GM06990 (cell line): Measurements from ENCODE around the gene ASF1A.
"Not testable (repeated sequence)": the region's sequence is repeated elsewhere in the genome, so short reads cannot be mapped to it uniquely, and the experiment has no call there.

ENCODE experiments used
- DNase-seq: peaks from one replicate; pipeline ENCODE4 v3.0.0-alpha.2; 2011; ENCODE audit not compliant: insufficient read length; ENCODE audit errors: extremely low read depth
- H3K27me3 ChIP-seq: replicated peaks from 2 replicates; pipeline ENCODE4 v1.6.0; 2011; ENCODE audit warnings: low read length; ENCODE audit not compliant: control insufficient read depth, insufficient read depth
- H3K36me3 ChIP-seq: 2 replicates; pipeline ENCODE4 v1.5.1; 2011; ENCODE audit warnings: low read length; ENCODE audit not compliant: control insufficient read depth, insufficient read depth
- H3K4me3 ChIP-seq: replicated peaks from 2 replicates; pipeline ENCODE4 v1.5.1; 2011; ENCODE audit warnings: low read depth, mild to moderate bottlenecking, control low read depth, low read length
- TF ChIP-seq, protein P1 (sequence below): IDR thresholded peaks from 2 replicates; pipeline ENCODE4 v1.5.1; 2011; ENCODE audit warnings: low read length, control low read depth, mild to moderate bottlenecking, inconsistent platforms; ENCODE audit not compliant: insufficient read depth, poor library complexity, severe bottlenecking

Gene ASF1A

DNA sequence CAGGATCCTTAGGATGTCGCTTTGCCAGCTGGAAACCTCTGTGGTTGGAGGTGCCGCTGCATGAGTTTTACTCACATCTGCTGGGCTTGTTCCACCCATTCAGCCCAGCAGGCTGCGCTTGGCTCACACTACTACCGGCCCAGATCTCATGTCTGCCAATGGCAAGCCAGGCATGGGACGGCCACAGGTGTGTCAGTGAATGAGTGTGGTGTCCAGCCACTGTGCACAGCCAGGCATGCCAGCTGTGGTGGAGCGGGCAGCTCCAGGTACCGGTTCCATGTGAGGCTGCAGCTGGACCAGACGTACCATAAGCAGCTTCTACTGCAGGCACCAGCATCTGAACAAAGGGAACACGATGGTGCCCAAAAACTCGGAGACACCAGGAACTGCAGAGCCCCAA lies 33.1 kb upstream of the ASF1A start:
- H3K27me3 ChIP-seq: no peaks in the 10 kb centered on the region
- no peak for DNase-seq
- TF ChIP-seq, protein P1, sequence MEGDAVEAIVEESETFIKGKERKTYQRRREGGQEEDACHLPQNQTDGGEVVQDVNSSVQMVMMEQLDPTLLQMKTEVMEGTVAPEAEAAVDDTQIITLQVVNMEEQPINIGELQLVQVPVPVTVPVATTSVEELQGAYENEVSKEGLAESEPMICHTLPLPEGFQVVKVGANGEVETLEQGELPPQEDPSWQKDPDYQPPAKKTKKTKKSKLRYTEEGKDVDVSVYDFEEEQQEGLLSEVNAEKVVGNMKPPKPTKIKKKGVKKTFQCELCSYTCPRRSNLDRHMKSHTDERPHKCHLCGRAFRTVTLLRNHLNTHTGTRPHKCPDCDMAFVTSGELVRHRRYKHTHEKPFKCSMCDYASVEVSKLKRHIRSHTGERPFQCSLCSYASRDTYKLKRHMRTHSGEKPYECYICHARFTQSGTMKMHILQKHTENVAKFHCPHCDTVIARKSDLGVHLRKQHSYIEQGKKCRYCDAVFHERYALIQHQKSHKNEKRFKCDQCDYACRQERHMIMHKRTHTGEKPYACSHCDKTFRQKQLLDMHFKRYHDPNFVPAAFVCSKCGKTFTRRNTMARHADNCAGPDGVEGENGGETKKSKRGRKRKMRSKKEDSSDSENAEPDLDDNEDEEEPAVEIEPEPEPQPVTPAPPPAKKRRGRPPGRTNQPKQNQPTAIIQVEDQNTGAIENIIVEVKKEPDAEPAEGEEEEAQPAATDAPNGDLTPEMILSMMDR: no peak
- no peak overlapping the region for H3K4me3 ChIP-seq
- H3K36me3 ChIP-seq: no peaks in the 10 kb centered on the region

DNA sequence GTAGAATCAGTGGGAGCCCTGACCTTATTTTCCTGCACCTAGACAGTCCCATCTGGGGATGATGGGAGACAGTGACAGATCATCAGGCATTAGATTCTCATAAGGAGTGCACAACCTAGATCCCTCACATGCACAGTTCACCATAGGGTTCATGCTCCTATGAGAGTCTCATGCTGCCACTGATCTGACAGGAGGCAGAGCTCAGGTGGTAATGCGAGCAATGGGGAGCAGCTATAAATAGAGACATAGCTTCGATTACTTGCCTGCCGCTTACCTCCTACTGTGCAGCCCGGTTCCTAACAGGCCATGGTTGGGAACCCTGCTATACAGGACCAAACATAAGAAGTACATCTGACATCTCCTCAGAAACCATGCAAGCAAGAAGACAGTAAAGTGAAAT lies 31.5 kb upstream of the ASF1A start:
- no peak overlapping the region for H3K4me3 ChIP-seq
- H3K27me3 ChIP-seq: no peaks in the 10 kb centered on the region
- DNase-seq: no peak
- TF ChIP-seq, protein P1: no peak
- no peaks in the 10 kb centered on the region for H3K36me3 ChIP-seq

DNA sequence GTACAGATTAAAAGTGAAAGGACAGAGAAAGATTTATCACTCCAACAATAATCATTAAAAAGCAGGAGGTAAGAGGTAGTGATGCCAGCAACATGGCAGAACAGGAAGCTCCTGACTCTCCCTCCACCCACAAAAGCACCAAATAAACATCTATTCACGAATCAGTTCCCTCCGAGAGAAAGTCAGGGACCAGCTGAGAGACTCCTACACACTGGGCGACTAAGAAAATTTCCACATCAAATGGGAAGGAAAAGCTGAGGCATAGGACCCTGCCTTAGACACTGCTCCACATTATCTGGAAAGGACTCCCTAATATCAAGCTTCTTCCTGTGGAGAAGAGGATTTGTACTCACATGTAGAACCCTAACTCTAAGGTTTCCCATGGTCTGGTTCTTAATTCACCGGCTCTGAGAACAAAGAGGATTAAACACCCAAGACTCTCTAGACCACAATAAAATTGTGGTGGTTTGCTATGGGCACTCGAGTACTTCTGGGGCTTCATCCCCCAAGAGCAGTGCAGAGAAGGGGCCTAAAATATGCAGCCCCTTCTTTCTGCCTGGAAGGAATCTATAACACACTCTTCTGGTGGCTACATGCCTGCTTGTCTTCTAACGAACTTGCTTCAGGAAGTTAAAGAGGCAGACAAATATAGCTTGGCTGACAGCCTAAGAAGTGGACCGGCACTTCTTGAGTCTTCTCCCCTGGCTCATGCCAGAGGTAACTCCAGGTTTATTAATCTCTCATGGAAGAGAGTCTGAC lies 29.4 kb upstream of the ASF1A start:
- no peak for DNase-seq
- no peak overlapping the region for H3K4me3 ChIP-seq
- H3K36me3 ChIP-seq: no peaks in the 10 kb centered on the region
- TF ChIP-seq, protein P1: no peak
- no peaks in the 10 kb centered on the region for H3K27me3 ChIP-seq

DNA sequence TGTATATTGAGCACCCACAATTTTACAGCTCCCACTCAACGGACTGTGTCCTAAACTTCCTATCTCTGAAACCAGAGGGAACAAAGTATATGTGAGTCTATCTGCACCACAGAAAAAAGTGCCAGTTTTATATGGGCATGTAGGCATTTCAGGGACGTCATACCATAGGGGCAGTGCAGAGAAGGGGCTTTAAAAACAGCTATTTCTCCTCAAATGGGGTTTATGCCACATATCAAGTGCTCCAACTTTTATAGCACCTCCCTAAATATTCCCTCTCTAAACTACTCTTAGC lies 28.9 kb upstream of the ASF1A start:
- H3K36me3 ChIP-seq: no peaks in the 10 kb centered on the region
- DNase-seq: no peak
- TF ChIP-seq, protein P1: no peak
- no peak overlapping the region for H3K4me3 ChIP-seq
- no peaks in the 10 kb centered on the region for H3K27me3 ChIP-seq

DNA sequence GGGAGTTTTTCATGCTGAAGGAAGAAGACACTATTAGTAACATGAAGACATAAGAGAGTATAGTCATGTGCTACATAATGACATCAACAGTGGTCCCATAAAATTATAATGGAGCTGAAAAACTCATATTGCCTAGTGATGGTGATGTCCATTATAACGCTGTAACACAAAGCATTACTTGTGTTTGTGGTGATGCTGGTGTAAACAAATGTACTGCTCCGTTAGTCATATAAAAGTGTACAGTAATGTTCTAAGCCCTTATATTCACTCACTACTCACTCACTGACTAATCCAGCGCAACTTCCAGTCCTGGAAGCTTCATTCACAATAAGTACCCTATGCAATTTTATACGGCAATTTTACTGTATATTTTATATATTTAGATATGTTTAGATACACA lies 26.8 kb upstream of the ASF1A start:
- H3K36me3 ChIP-seq: no peaks in the 10 kb centered on the region
- no peak overlapping the region for H3K4me3 ChIP-seq
- no peaks in the 10 kb centered on the region for H3K27me3 ChIP-seq
- TF ChIP-seq, protein P1: no peak
- DNase-seq: no peak

DNA sequence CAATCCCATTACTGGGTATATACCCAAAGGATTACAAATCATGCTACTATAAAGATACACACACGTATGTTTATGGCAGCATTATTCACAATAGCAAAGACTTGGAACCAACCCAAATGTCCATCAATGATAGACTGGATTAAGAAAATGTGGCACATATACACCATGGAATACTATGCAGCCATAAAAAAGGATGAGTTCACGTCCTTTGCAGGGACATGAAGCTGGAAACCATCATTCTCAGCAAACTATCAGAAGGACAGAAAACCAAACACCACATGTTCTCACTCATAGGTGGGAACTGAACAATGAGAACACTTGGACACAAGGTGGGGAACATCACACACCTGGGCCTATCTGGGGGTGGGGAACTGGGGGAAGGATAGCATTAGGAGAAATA lies 25.1 kb upstream of the ASF1A start:
- DNase-seq, H3K36me3 ChIP-seq, H3K4me3 ChIP-seq: not testable (repeated sequence)

More for the DNA sequence above, 25.1 kb upstream of the ASF1A start:
- H3K27me3 ChIP-seq: not testable (repeated sequence)
